Measurements from ENCODE around the gene OST4.

The OST4 gene

GRCh38 chr2:27033253-27033852 lies 38.1 kb downstream of the OST4 start:
- DNase-seq (ENCODE audit: low read depth in 2 of 2) = no peak
- peak overlapping the region; percentile 92 to 100 for H3K4me3 ChIP-seq (replicated peaks in 1 of 2; ENCODE audit: low read depth in 2 of 2, low read length in 2 of 2)
- TF ChIP-seq, protein P1, sequence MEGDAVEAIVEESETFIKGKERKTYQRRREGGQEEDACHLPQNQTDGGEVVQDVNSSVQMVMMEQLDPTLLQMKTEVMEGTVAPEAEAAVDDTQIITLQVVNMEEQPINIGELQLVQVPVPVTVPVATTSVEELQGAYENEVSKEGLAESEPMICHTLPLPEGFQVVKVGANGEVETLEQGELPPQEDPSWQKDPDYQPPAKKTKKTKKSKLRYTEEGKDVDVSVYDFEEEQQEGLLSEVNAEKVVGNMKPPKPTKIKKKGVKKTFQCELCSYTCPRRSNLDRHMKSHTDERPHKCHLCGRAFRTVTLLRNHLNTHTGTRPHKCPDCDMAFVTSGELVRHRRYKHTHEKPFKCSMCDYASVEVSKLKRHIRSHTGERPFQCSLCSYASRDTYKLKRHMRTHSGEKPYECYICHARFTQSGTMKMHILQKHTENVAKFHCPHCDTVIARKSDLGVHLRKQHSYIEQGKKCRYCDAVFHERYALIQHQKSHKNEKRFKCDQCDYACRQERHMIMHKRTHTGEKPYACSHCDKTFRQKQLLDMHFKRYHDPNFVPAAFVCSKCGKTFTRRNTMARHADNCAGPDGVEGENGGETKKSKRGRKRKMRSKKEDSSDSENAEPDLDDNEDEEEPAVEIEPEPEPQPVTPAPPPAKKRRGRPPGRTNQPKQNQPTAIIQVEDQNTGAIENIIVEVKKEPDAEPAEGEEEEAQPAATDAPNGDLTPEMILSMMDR (IDR thresholded peaks at IDR 0.05; ENCODE audit: low read depth, low read length) = peak; percentile 2

DNA sequence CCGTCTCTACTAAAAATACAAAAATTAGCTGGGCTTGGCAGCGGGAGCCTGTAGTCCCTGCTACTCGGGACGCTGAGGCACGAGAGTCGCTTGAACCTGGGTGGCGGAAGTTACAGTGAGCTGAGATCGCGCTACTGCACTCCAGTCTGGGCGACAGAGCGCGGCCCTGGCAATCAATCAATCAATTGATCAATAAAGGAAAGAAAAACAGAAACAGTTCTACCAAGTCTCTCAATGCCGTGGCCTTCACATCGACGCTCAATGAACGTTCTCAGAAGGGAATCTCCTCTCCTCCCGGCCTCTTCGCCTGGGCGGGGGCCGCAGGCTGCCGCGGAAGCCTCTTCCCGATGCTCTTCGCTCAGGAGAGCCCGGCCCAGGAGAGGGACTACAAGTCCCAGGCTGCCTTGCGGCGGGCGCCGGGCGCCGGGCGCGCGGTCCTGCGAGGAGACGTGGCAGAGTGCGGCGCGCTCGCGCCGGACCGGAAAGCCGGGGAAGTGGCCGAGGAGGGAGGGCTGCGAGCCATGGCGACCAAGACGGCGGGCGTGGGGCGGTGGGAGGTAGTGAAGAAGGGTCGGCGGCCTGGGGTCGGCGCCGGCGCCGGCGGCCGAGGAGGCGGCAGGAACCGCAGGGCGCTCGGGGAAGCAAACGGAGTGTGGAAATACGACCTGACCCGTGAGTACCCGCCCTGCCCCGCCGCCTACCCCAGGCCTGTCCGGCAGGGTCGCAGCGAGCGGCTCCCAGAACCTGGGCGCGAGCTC lies 38.8 kb downstream of the OST4 start, which contains the start of gene TMEM214:
TSS of gene TMEM214 (plus strand) at position 471 of the 758 bp plus-strand sequence. CDS start at position 522, 51 bp downstream.
- TF ChIP-seq, protein P1 (IDR thresholded peaks at IDR 0.05; ENCODE audit: low read depth, low read length) = no peak
- peak; percentile 87 to 92 for DNase-seq (ENCODE audit: low read depth in 2 of 2)
- H3K4me3 ChIP-seq (replicated peaks in 1 of 2; ENCODE audit: low read depth in 2 of 2, low read length in 2 of 2) = peak within 1 kb of the TSS; percentile 92 to 100

- H3K4me3 ChIP-seq (replicated peaks in 1 of 2; ENCODE audit: low read depth in 2 of 2, low read length in 2 of 2) = no peak overlapping the region
- DNase-seq (ENCODE audit: low read depth in 2 of 2) = peak in 1 of 2 donors; percentile 31
- TF ChIP-seq, protein P1 (IDR thresholded peaks at IDR 0.05; ENCODE audit: low read depth, low read length) = no peak
These were observed 42.4 kb downstream of the OST4 start for GRCh38 chr2:27029051-27029450.

DNA sequence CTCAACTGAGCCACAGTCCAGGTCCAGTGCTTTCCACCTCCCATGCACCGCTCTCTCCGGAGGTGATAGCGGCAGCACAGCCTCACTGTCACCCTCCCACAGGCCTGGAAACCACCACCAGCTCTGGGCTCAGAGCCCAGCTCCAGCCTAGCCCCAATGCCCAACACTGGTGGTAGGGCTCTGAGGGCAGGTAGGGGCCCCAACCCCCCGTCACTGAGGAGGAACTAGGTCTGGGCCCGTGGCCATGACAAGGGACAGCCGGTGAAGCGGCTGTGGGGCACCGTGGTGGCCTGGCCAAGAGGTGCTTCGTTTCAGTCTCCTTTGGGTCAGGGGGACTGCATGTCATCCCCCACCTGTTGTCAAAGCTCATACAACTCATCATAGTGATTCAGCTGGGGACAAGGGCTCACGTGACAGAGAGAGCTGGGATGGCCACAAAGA lies 44.2 kb downstream of the OST4 start:
- no peak overlapping the region for H3K4me3 ChIP-seq (replicated peaks in 1 of 2; ENCODE audit: low read depth in 2 of 2, low read length in 2 of 2)
- TF ChIP-seq, protein P1 (IDR thresholded peaks at IDR 0.05; ENCODE audit: low read depth, low read length) = no peak
- no peak for DNase-seq (ENCODE audit: low read depth in 2 of 2)

DNA sequence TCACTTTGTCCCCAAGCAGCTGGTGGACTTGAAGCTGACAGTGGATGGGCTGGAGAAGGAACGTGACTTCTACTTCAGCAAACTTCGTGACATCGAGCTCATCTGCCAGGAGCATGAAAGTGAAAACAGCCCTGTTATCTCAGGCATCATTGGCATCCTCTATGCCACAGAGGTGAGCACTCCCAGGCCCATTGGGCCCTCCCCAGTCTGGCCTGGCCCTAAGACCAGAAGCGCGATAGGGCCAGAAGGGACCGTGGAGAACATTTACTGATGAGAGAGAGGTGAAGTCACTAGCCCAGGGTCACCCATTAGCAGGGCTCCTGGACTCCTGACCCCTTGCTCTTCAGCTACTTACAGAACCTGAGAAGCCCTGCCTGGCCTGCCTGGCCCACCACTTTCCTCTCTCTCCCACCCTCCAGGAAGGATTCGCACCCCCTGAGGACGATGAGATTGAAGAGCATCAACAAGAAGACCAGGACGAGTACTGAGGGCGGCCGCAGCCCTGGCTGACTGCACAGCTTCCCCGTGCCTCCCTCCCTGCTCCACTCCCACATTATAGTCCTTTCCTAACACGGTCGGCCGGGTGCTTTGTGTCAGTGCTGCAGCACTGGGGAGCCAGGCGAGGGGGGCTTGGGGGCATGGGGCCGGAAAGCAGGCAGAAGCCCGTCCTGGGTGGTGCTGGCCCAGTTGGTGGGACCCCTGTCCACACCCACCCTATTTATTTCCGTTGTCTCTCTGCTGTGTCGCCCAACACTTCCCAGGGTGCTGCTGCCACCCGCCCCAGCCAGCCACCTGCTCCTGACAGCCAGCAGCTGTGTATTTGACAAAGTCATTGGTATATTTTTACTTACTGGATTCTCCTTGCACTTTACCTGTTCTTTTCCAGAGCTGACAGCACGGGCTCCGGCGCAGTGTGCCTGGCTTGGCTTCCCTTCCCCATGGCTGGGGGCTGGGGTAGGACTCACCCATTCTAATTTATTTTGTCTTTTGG lies 45.3 kb downstream of the OST4 start:
- TF ChIP-seq, protein P1 (IDR thresholded peaks at IDR 0.05; ENCODE audit: low read depth, low read length) = no peak
- no peak for DNase-seq (ENCODE audit: low read depth in 2 of 2)
- H3K4me3 ChIP-seq (replicated peaks in 1 of 2; ENCODE audit: low read depth in 2 of 2, low read length in 2 of 2) = no peak overlapping the region

- TF ChIP-seq, protein P1 (IDR thresholded peaks at IDR 0.05; ENCODE audit: low read depth, low read length) = no peak
- no peak for DNase-seq (ENCODE audit: low read depth in 2 of 2)
These were observed 46.1 kb downstream of the OST4 start for GRCh38 chr2:27025281-27025800.

More at GRCh38 chr2:27025281-27025800, 46.1 kb downstream of the OST4 start:
- H3K4me3 ChIP-seq (replicated peaks in 1 of 2; ENCODE audit: low read depth in 2 of 2, low read length in 2 of 2) = no peak overlapping the region

Measured in cardiac fibroblast (primary cell).